Measurements from ENCODE around the gene ERN1. TPM values are rescaled to one million over a fixed set of nuclear protein-coding genes. Genes with fewer than 3 reads are reported as not detected.

Gene ERN1
- total and polyA plus RNA-seq, 2 donors (not counting 1 experiment from before 2014, with no cell fraction given) = 3.3 to 11.7 TPM

DNA sequence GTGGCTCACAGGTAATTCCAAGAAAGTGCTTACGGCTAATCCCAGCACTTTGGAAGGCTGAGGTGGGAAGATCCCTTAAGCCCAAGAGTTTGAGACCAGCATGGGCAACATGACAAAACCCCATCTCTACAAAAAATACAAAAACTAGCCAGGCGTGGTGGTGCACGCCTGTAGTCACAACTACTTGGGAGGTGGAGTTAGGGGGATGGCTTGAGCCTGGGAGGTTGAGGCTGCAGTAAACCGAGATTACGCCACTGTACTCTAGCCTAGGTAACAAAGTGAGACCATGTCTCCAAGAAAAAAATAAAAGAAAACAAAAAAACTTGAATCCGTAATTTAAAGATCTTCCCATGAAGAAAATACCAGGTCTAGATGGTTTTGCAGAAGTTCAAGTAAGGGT is 114.5 kb downstream of the ERN1 start:
- no peak for DNase-seq (ENCODE audit: low read depth in 2 of 2)
- no peak overlapping the region for H3K4me2 ChIP-seq (ENCODE audit: extremely low read depth, insufficient read depth, low read length)
- H3K9ac ChIP-seq (ENCODE audit: insufficient read depth, low read length) = no peak overlapping the region
- no peaks in the 10 kb centered on the region for H3K79me2 ChIP-seq (ENCODE audit: control insufficient read depth, insufficient read depth, low read length)
- TF ChIP-seq, protein P1, sequence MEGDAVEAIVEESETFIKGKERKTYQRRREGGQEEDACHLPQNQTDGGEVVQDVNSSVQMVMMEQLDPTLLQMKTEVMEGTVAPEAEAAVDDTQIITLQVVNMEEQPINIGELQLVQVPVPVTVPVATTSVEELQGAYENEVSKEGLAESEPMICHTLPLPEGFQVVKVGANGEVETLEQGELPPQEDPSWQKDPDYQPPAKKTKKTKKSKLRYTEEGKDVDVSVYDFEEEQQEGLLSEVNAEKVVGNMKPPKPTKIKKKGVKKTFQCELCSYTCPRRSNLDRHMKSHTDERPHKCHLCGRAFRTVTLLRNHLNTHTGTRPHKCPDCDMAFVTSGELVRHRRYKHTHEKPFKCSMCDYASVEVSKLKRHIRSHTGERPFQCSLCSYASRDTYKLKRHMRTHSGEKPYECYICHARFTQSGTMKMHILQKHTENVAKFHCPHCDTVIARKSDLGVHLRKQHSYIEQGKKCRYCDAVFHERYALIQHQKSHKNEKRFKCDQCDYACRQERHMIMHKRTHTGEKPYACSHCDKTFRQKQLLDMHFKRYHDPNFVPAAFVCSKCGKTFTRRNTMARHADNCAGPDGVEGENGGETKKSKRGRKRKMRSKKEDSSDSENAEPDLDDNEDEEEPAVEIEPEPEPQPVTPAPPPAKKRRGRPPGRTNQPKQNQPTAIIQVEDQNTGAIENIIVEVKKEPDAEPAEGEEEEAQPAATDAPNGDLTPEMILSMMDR (conservative IDR thresholded peaks at IDR 0.05 in 1 of 2, IDR thresholded peaks at IDR 0.05 in 1 of 2; ENCODE audit: low read depth in 1 of 2, low read length in 2 of 2) = no peak
- TF ChIP-seq EZH2 (IDR thresholded peaks at IDR 0.05; ENCODE audit: low read length, missing control alignments) = no peak
- no peak overlapping the region for H2AFZ ChIP-seq (ENCODE audit: low read length)
- H3K9me3 ChIP-seq (ENCODE audit: control insufficient read depth, insufficient read depth, low read depth, low read length) = no peaks in the 10 kb centered on the region
- H4K20me1 ChIP-seq (ENCODE audit: control insufficient read depth, extremely low read depth, insufficient read depth, low read length) = no peaks in the 10 kb centered on the region
- no peak overlapping the region for H3K27ac ChIP-seq (ENCODE audit: insufficient read depth, low read length)
- no peak overlapping the region for H3K4me3 ChIP-seq (replicated peaks in 1 of 4; ENCODE audit: control extremely low read depth in 1 of 4, insufficient read depth in 1 of 4, low read depth in 3 of 4, low read length in 4 of 4)
- no peaks in the 10 kb centered on the region for H3K4me1 ChIP-seq (ENCODE audit: control insufficient read depth, extremely low read depth, insufficient read depth, low read length)
- H3K36me3 ChIP-seq (ENCODE audit: control insufficient read depth, insufficient read depth, low read length) = no peaks in the 10 kb centered on the region
- no peaks in the 10 kb centered on the region for H3K27me3 ChIP-seq (ENCODE audit: control insufficient read depth, insufficient read depth, low read length)

DNA sequence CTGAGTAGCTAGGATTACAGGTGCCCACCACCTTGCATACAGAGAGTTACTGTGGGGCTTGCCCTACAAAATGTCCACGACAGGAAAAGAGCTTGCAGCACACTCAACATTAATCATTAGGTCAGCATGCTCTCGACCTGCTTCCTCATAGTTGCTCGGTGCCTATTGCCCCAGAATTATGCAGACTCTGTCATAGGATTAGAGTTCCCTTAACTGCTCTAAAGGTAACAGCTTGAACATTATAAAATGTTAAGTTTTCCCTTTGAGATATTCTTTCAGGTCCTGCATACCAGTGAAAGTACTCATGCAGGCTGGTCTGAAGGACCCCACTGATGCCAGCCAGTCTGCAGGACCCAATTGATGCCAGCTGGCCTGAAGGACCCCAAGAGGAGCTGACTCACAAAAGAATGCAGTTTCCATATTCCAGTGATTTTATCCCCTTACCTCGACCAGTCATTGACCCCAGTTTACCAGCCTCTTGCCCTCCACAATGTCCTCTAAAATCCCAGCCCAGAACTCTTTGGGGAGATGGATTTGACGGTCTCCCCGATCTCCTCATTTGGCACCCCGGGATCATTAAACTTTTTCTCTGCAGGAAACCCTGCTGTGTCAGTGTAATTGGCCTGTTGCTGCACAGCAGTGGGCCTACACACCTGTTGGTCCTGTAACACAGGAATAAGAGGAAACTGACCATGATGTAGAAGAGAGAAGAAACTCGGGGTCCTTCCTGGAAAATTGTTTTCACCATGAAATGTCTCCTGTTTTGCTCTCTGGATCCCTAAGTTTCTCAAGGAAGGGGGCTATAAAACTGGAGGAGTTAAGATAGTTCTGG is 120.2 kb downstream of the ERN1 start:
- TF ChIP-seq, protein P1 (conservative IDR thresholded peaks at IDR 0.05 in 1 of 2, IDR thresholded peaks at IDR 0.05 in 1 of 2; ENCODE audit: low read depth in 1 of 2, low read length in 2 of 2) = no peak
- no peak for TF ChIP-seq EZH2 (IDR thresholded peaks at IDR 0.05; ENCODE audit: low read length, missing control alignments)
- H3K4me2 ChIP-seq (ENCODE audit: extremely low read depth, insufficient read depth, low read length) = no peak overlapping the region
- peak in 1 of 2 donors; percentile 44 for DNase-seq (ENCODE audit: low read depth in 2 of 2)

DNA sequence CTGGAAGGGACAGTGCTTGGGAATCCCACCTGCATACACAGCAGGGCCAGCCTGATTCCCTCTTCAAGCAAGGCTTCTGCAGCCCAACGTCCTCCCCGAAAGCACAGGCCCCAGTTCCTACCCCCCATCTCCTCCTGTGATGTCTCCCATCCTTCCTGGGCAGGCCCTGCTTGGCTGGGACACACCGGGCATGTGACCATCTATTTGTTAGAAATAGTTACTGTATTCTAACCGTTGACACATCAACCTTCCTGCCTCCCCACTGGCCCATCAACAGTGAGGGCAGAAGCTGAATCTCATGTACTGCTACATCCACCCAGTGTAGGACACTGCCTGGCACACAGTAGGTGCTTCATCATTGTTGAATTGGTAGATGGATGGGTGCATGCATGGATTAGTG is 121.1 kb downstream of the ERN1 start:
- Histone ChIP-seq H3K36me3 (ENCODE audit: control insufficient read depth, insufficient read depth, low read length) (no peaks in the 10 kb centered on the region), H4K20me1 (ENCODE audit: control insufficient read depth, extremely low read depth, insufficient read depth, low read length) (no peaks in the 10 kb centered on the region), H3K79me2 (ENCODE audit: control insufficient read depth, insufficient read depth, low read length) (no peaks in the 10 kb centered on the region), H3K9ac (ENCODE audit: insufficient read depth, low read length) (no peak overlapping the region), H3K4me1 (ENCODE audit: control insufficient read depth, extremely low read depth, insufficient read depth, low read length) (peaks cover 2% of the 10 kb centered on the region), H3K9me3 (ENCODE audit: control insufficient read depth, insufficient read depth, low read depth, low read length) (no peaks in the 10 kb centered on the region), H3K4me2 (ENCODE audit: extremely low read depth, insufficient read depth, low read length) (no peak overlapping the region), H3K27me3 (ENCODE audit: control insufficient read depth, insufficient read depth, low read length) (no peaks in the 10 kb centered on the region), H3K4me3 (replicated peaks in 1 of 4; ENCODE audit: control extremely low read depth in 1 of 4, insufficient read depth in 1 of 4, low read depth in 3 of 4, low read length in 4 of 4) (no peak overlapping the region), H3K27ac (ENCODE audit: insufficient read depth, low read length) (no peak overlapping the region), H2AFZ (ENCODE audit: low read length) (no peak overlapping the region)
- no peak for DNase-seq (ENCODE audit: low read depth in 2 of 2)
- TF ChIP-seq, protein P1 (conservative IDR thresholded peaks at IDR 0.05 in 1 of 2, IDR thresholded peaks at IDR 0.05 in 1 of 2; ENCODE audit: low read depth in 1 of 2, low read length in 2 of 2) = no peak
- no peak for TF ChIP-seq EZH2 (IDR thresholded peaks at IDR 0.05; ENCODE audit: low read length, missing control alignments)

More for the DNA sequence above, 120.2 kb downstream of the ERN1 start:
- Histone ChIP-seq H3K79me2 (ENCODE audit: control insufficient read depth, insufficient read depth, low read length) (no peaks in the 10 kb centered on the region), H3K27ac (ENCODE audit: insufficient read depth, low read length) (no peak overlapping the region), H3K4me3 (replicated peaks in 1 of 4; ENCODE audit: control extremely low read depth in 1 of 4, insufficient read depth in 1 of 4, low read depth in 3 of 4, low read length in 4 of 4) (no peak overlapping the region), H3K9ac (ENCODE audit: insufficient read depth, low read length) (no peak overlapping the region), H3K4me1 (ENCODE audit: control insufficient read depth, extremely low read depth, insufficient read depth, low read length) (peaks cover 2% of the 10 kb centered on the region), H2AFZ (ENCODE audit: low read length) (no peak overlapping the region), H3K36me3 (ENCODE audit: control insufficient read depth, insufficient read depth, low read length) (no peaks in the 10 kb centered on the region), H3K27me3 (ENCODE audit: control insufficient read depth, insufficient read depth, low read length) (no peaks in the 10 kb centered on the region), H3K9me3 (ENCODE audit: control insufficient read depth, insufficient read depth, low read depth, low read length) (no peaks in the 10 kb centered on the region), H4K20me1 (ENCODE audit: control insufficient read depth, extremely low read depth, insufficient read depth, low read length) (no peaks in the 10 kb centered on the region)
